Stimulated activated CD4-positive, alpha-beta T cell treated with anti-CD3 and anti-CD28 coated beads, Interleukin-4, amount 100 ng/mL, for 24 hours (primary cell): ENCODE data around the gene NINL.
"Not testable (repeated sequence)": the region's sequence is repeated elsewhere in the genome, so short reads cannot be mapped to it uniquely, and the experiment has no call there.

Source experiments
- DNase-seq: peaks from one replicate; pipeline ENCODE4 v3.0.0-alpha.2; 2020

NINL gene

GRCh38 chr20:25532015-25532751 is 53.1 kb downstream of the NINL start:
- no peak for DNase-seq

GRCh38 chr20:25529295-25529951 is 55.9 kb downstream of the NINL start:
- DNase-seq = no peak

- no peak for DNase-seq
Measured at GRCh38 chr20:25527949-25528348, 57.4 kb downstream of the NINL start.

- no peak for DNase-seq
Measured at GRCh38 chr20:25526446-25526845, 58.9 kb downstream of the NINL start.

- DNase-seq = no peak
Measured at GRCh38 chr20:25525867-25526266, 59.5 kb downstream of the NINL start.

GRCh38 chr20:25525295-25525694 is 60.0 kb downstream of the NINL start:
- no peak for DNase-seq

- no peak for DNase-seq
Measured at GRCh38 chr20:25521382-25521781, 63.9 kb downstream of the NINL start.

- DNase-seq = no peak
Measured at GRCh38 chr20:25517124-25517523, 68.2 kb downstream of the NINL start.

GRCh38 chr20:25514747-25515340 is 70.5 kb downstream of the NINL start:
- DNase-seq = no peak

- DNase-seq = no peak
Measured at GRCh38 chr20:25514195-25514594, 71.1 kb downstream of the NINL start.

- DNase-seq = no peak
Measured at GRCh38 chr20:25512709-25513108, 72.6 kb downstream of the NINL start.

- DNase-seq = no peak
Measured at GRCh38 chr20:25511183-25511582, 74.1 kb downstream of the NINL start.

- no peak for DNase-seq
Measured at GRCh38 chr20:25510721-25511120, 74.6 kb downstream of the NINL start.

- no peak for DNase-seq
Measured at GRCh38 chr20:25510202-25510601, 75.1 kb downstream of the NINL start.

GRCh38 chr20:25509084-25509483 is 76.2 kb downstream of the NINL start:
- no peak for DNase-seq

GRCh38 chr20:25508083-25508770 is 77.1 kb downstream of the NINL start:
- no peak for DNase-seq

GRCh38 chr20:25507385-25508082 is 77.8 kb downstream of the NINL start:
- no peak for DNase-seq

GRCh38 chr20:25504366-25505135 is 80.8 kb downstream of the NINL start:
- DNase-seq = no peak

- DNase-seq = no peak
Measured at GRCh38 chr20:25503936-25504335, 81.4 kb downstream of the NINL start.

- DNase-seq = not testable (repeated sequence)
Measured at GRCh38 chr20:25503051-25503639, 82.2 kb downstream of the NINL start.

GRCh38 chr20:25500880-25501351 is 84.4 kb downstream of the NINL start:
- DNase-seq = no peak
